Bronchial epithelial cell (primary cell): ENCODE data around the gene PKD1. TPM values are rescaled to one million over a fixed set of nuclear protein-coding genes. Genes with fewer than 3 reads are reported as not detected.

Source experiments
- DNase-seq: peaks from one replicate; pipeline ENCODE4 v3.0.0-alpha.2; 2010; ENCODE audit warnings: low read depth
- FAIRE-seq: peaks from 2 replicates; lab custom pipeline; 2011; peaks lifted over from hg19 to GRCh38; lab: Jason Lieb, UNC
- H3K27me3 ChIP-seq: 2 replicates; pipeline ENCODE4 v1.5.1; 2011; ENCODE audit warnings: low read length; ENCODE audit not compliant: control insufficient read depth, insufficient read depth
- H3K36me3 ChIP-seq: 2 replicates; pipeline ENCODE4 v1.5.1; 2011; ENCODE audit warnings: low read length; ENCODE audit not compliant: control insufficient read depth, insufficient read depth
- H3K4me3 ChIP-seq: 2 replicates; pipeline ENCODE4 v1.5.1; 2011; ENCODE audit warnings: mild to moderate bottlenecking, low read depth, low read length, control low read depth
- total RNA-seq: library from RNA; depleted of rRNA; stranded (reverse); fragments of >200 nt; gene quantifications from 2 replicates; pipeline ENCODE4 v1.2.1, GENCODE V29; 2014
- TF ChIP-seq, protein P1 (sequence below): IDR thresholded peaks from 2 replicates; pipeline ENCODE4 v1.5.1; 2011; ENCODE audit warnings: mild to moderate bottlenecking, moderate library complexity, low read length, control low read depth, inconsistent platforms; ENCODE audit not compliant: insufficient read depth, severe bottlenecking

Gene PKD1
- total RNA-seq, 1 donor from 2014 or later: 56.1 TPM

DNA sequence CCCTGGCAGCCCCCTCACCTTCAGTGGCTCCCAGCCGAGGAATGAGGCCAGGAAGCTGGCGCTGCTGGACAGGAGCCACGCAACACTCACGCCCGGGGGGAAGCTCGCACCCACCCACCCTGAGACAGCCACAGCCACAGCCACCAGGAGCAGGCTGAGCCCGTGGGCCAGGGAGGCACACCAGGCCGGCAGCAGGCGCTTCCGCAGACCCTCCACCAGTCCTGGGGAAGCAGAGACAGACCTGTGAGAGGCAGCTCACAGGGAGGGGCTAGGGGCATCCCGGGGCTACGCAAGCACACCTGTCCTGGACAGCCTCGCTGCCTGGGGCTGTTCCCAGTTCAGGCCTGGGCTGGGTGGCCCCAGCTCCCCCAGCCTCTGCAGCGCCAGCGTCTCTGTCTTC lies 41.9 kb downstream of the PKD1 start:
- TF ChIP-seq, protein P1, sequence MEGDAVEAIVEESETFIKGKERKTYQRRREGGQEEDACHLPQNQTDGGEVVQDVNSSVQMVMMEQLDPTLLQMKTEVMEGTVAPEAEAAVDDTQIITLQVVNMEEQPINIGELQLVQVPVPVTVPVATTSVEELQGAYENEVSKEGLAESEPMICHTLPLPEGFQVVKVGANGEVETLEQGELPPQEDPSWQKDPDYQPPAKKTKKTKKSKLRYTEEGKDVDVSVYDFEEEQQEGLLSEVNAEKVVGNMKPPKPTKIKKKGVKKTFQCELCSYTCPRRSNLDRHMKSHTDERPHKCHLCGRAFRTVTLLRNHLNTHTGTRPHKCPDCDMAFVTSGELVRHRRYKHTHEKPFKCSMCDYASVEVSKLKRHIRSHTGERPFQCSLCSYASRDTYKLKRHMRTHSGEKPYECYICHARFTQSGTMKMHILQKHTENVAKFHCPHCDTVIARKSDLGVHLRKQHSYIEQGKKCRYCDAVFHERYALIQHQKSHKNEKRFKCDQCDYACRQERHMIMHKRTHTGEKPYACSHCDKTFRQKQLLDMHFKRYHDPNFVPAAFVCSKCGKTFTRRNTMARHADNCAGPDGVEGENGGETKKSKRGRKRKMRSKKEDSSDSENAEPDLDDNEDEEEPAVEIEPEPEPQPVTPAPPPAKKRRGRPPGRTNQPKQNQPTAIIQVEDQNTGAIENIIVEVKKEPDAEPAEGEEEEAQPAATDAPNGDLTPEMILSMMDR: no peak
- FAIRE-seq: no peak
- no peak for DNase-seq
- no peaks in the 10 kb centered on the region for H3K27me3 ChIP-seq
- H3K36me3 ChIP-seq: peaks cover 36% of the 10 kb centered on the region
- no peak overlapping the region for H3K4me3 ChIP-seq

DNA sequence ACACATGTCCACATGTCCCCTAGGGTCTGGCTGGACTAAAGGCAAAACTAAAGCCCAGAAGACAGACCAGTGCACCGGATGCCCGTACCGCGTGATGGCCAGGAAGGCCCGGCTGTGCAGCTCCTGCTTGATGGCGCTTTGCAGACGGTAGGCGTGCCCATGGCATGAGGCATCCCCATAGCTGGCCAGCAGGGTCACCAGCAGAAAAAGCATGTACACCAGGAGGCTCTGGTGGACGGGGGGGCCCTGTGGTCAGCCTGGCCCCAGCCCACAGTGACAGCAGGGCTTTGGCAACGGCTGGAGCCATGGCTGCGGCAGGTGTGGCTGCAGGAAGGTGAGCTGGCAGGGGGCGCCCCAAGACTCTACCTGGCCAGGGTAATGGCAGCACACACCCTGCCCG lies 42.8 kb downstream of the PKD1 start:
- TF ChIP-seq, protein P1: no peak
- Histone ChIP-seq H3K36me3 (peaks cover 38% of the 10 kb centered on the region), H3K4me3 (no peak overlapping the region), H3K27me3 (no peaks in the 10 kb centered on the region)
- DNase-seq: no peak
- FAIRE-seq: no peak

DNA sequence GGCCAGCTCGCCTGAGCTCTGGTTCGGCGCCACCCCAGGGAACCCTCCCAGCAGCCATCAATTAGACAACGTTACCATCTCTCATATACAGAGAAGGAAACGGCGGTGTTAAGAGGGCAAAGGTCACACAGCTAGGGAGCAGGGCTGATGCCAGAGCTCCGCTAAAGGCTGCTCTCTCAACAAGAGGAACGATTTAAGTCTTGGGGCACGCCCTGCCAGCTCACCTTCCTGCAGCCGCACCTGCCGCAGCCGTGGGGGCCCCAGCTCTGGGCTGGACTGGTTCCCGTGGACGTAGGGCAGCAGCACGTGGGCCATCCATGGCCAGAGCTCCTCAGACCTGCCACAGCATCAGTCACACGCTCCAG lies 43.5 kb downstream of the PKD1 start:
- FAIRE-seq (no peak), DNase-seq (no peak)
- Histone ChIP-seq H3K27me3 (no peaks in the 10 kb centered on the region), H3K4me3 (no peak overlapping the region), H3K36me3 (peaks cover 41% of the 10 kb centered on the region)
- TF ChIP-seq, protein P1: no peak

DNA sequence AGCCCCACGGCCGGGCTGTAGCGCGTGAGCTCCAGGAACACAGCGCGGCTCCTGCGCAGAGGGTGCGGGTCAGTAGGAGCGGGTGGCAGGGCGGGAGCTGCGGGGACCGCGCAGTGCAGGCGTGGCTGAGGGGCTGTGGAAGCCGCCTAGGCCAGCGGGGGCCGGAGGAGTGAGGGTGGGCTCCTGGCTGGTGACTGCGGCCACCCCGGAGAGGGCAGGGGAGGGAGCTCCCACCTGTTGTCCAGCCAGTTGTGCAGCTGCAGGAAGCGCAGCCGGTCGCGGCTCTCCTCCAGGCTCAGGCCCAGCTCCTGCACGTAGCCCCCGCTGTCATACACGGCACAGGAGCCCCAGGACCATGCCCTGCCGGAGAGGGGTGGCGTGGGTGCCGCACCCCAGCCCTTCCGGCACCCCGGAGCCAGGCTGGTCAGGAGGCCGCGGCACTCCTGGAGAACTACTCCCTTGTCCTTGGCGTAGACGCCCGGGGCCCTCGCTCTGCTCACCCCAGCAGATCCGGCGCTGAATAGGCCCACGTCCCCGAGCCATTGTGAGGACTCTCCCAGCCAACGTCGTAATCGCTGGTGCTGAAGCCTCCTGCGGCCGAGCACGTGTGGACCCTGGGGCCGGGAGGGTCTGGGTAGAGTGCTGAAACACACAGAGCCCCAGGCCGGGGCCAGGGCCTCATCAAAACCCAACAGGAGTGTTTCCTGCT lies 44.0 kb downstream of the PKD1 start:
- Histone ChIP-seq H3K36me3 (peaks cover 39% of the 10 kb centered on the region), H3K4me3 (no peak overlapping the region), H3K27me3 (no peaks in the 10 kb centered on the region)
- DNase-seq (no peak), FAIRE-seq (no peak)
- TF ChIP-seq, protein P1: no peak

DNA sequence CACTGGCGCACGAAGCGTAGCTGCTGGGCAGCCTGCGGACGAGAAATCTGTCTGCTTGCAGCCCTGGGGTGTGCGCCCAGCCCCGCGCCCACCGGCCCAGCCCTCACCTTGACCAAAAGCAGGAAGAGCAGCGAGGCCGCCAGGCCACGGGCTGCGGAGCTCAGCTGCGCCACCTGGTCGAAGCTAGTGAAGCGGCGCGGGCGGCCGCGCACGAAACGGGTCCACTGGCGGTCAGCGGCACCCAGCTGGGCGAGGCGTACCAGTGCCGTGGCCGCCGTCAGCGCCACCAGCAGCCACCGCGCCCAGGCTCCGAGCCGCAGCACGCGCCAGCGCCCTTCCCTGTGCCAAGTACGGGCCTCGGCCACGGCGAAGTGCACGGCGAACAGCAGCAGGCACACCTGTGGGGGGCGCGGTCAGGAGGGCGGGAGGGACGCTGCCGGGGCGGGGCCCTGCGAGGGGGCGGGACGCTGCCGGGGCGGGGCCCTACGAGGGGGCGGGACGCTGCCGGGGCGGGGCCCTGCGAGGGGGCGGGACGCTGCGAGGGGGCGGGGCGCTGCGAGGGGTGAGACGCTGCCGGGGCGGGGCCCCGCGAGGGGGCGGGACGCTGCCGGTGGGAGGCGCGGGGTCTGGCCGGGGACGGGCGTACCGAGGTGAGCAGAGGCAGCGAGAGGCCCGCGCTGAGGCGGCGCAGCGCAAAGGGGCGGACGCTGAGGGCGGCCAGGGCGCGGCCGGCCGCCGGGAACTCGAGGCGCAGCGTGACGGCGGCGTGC lies 44.7 kb downstream of the PKD1 start:
- peak; percentile 62 for DNase-seq
- FAIRE-seq: no peak
- peaks cover 42% of the 10 kb centered on the region for H3K36me3 ChIP-seq
- no peak overlapping the region for H3K4me3 ChIP-seq
- H3K27me3 ChIP-seq: no peaks in the 10 kb centered on the region
- TF ChIP-seq, protein P1: peak; percentile 57
